Mesenteric fat pad (tissue), 1 donor: Measurements from ENCODE around the gene DNLZ. TPM values are rescaled to one million over a fixed set of nuclear protein-coding genes. Genes with fewer than 3 reads are reported as not detected.

Experiments used
- total RNA-seq: library from RNA; stranded (reverse); fragmentation: NEBNext Ultra II Directional; extraction: Animal tissue kit (Norgen Biotek cat#: 25700); gene quantifications from one replicate; pipeline ENCODE4 v1.2.1, GENCODE V29; 2021
- donor health status: DM: yes; HTN: yes; CAD: no.

DNLZ gene
- total RNA-seq, 1 donor from 2014 or later: 22.6 TPM

Other genes with a start within 250 kb of the DNLZ start
- 30.2 TPM for gene TMEM250, start 244.9 kb downstream of the DNLZ start, total RNA-seq
- not detected for gene LHX3, start 158.6 kb downstream of the DNLZ start, total RNA-seq
- 10.3 TPM for gene QSOX2, start 117.9 kb downstream of the DNLZ start, total RNA-seq
- not detected for gene CCDC187, start 59.6 kb downstream of the DNLZ start, total RNA-seq
- 11.0 TPM for gene GPSM1, start 36.2 kb downstream of the DNLZ start, total RNA-seq
- gene CARD9, start 9.9 kb upstream of the DNLZ start, total RNA-seq: 4.3 TPM
- 6.3 TPM for gene SNAPC4, start 36.4 kb upstream of the DNLZ start, total RNA-seq
- gene ENTR1, start 46.9 kb upstream of the DNLZ start, total RNA-seq: 43.6 TPM
- gene PMPCA, start 46.9 kb upstream of the DNLZ start, total RNA-seq: 47.3 TPM
- gene INPP5E, start 76.1 kb upstream of the DNLZ start, total RNA-seq: 11.4 TPM
- gene SEC16A, start 119.3 kb upstream of the DNLZ start, total RNA-seq: 71.8 TPM
- 89.5 TPM for gene NOTCH1, start 182.3 kb upstream of the DNLZ start, total RNA-seq